Activated T-helper 17 cell treated with anti-CD3 and anti-CD28 coated beads, Interleukin-2, amount 50 U/mL, for 72 hours (primary cell): ENCODE measurements around the gene CARD11. TPM values are rescaled to one million over a fixed set of nuclear protein-coding genes. Genes with fewer than 3 reads are reported as not detected.

Experiments
- ATAC-seq: fragments of 150-1000 bp; cut with Tn5 transposase; replicated peaks from 2 replicates; pipeline ENCODE4 v1.10.0; 2021; ENCODE audit warnings: mild to moderate bottlenecking, moderate library complexity
- H3K27ac Mint-ChIP-seq: one replicate; pipeline ENCODE4 v1.8.0; 2022; ENCODE audit warnings: mixed read lengths
- H3K27me3 Mint-ChIP-seq: one replicate; pipeline ENCODE4 v1.8.0; 2022; ENCODE audit warnings: mixed read lengths
- H3K36me3 Mint-ChIP-seq: one replicate; pipeline ENCODE4 v1.8.0; 2022; ENCODE audit warnings: low read depth, mild to moderate bottlenecking, mixed read lengths
- H3K4me1 Mint-ChIP-seq: one replicate; pipeline ENCODE4 v1.8.0; 2022; ENCODE audit warnings: mixed read lengths
- H3K4me3 Mint-ChIP-seq: one replicate; pipeline ENCODE4 v1.8.0; 2022; ENCODE audit warnings: mild to moderate bottlenecking, mixed read lengths
- H3K9me3 Mint-ChIP-seq: one replicate; pipeline ENCODE4 v1.8.0; 2022; ENCODE audit warnings: mixed read lengths
- total RNA-seq, 2 donors: library from RNA; stranded (reverse); gene quantifications; one replicate each; pipeline ENCODE4 v1.2.3, GENCODE V29; 2022

CARD11 gene
- total RNA-seq, 2 donors from 2014 or later: 98.7 to 112 TPM

- Mint-ChIP-seq H3K9me3 (no peaks in the 10 kb centered on the region), H3K4me1 (peaks cover 5% of the 10 kb centered on the region), H3K36me3 (peaks cover 94% of the 10 kb centered on the region), H3K27ac (no peak overlapping the region), H3K4me3 (no peak overlapping the region), H3K27me3 (no peaks in the 10 kb centered on the region)
- no peak for ATAC-seq
Measured at GRCh38 chr7:2936301-2936700, 107.4 kb downstream of the CARD11 start.

DNA sequence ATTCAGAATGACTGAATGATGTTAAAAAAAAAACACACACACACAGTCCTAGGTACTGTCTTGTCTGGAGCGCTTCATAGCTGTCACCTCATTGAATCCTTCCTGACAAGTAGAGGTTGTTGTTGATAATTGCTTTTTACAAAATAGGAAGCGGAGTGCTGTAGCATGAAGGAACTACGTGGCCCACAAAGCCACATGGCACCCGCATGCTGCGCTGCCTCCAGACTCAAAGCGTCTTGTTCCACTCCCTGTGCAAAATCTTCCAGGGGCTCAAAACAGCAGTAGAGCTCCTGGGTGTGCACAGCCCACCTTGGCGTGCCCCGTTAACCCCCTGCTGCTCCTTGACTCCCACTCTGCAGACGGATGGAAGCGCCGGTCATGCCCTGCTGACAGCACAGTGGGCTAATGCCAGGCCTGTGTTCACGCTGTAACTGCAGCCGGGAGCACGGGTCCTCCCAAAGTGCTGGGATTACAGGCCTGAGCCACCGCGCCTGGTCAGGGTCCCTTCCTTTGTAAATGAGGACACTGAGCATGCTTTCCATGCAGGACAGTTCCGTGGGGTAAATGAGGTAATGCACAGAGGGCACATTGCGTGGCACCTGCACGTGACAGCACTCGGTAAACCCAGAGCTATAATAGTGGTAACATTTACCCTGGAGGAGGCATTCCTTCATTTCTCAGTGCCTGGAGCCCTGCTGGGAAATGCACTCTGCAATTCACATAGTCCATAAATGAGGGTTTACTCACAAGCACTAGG, 108.5 kb downstream of the CARD11 start:
- no peak overlapping the region for H3K4me3 Mint-ChIP-seq
- peaks cover 94% of the 10 kb centered on the region for H3K36me3 Mint-ChIP-seq
- ATAC-seq: no peak
- H3K9me3 Mint-ChIP-seq: no peaks in the 10 kb centered on the region
- peak overlapping the region; percentile 80 for H3K27ac Mint-ChIP-seq
- peaks cover 5% of the 10 kb centered on the region for H3K4me1 Mint-ChIP-seq
- H3K27me3 Mint-ChIP-seq: no peaks in the 10 kb centered on the region

- H3K27ac Mint-ChIP-seq: peak overlapping the region; percentile 80
- H3K4me1 Mint-ChIP-seq: peaks cover 5% of the 10 kb centered on the region
- H3K4me3 Mint-ChIP-seq: no peak overlapping the region
- peaks cover 94% of the 10 kb centered on the region for H3K36me3 Mint-ChIP-seq
- H3K27me3 Mint-ChIP-seq: no peaks in the 10 kb centered on the region
- peak; percentile 63 for ATAC-seq
- no peaks in the 10 kb centered on the region for H3K9me3 Mint-ChIP-seq
Measured at GRCh38 chr7:2934211-2934731, 109.4 kb downstream of the CARD11 start.

- Mint-ChIP-seq H3K27ac (no peak overlapping the region), H3K9me3 (no peaks in the 10 kb centered on the region), H3K27me3 (no peaks in the 10 kb centered on the region), H3K4me3 (no peak overlapping the region), H3K36me3 (peaks cover 96% of the 10 kb centered on the region), H3K4me1 (peaks cover 5% of the 10 kb centered on the region)
- ATAC-seq: no peak
Measured at GRCh38 chr7:2932402-2933251, 111.0 kb downstream of the CARD11 start.

- Mint-ChIP-seq H3K27ac (peak overlapping the region; percentile 76), H3K4me1 (peaks cover 10% of the 10 kb centered on the region), H3K9me3 (no peaks in the 10 kb centered on the region), H3K36me3 (peaks cover 95% of the 10 kb centered on the region), H3K4me3 (no peak overlapping the region), H3K27me3 (no peaks in the 10 kb centered on the region)
- no peak for ATAC-seq
Measured at GRCh38 chr7:2931034-2931415, 112.6 kb downstream of the CARD11 start.

- H3K9me3 Mint-ChIP-seq: no peaks in the 10 kb centered on the region
- H3K4me1 Mint-ChIP-seq: peaks cover 10% of the 10 kb centered on the region
- H3K36me3 Mint-ChIP-seq: peaks cover 99% of the 10 kb centered on the region
Measured at GRCh38 chr7:2930310-2931033, 113.2 kb downstream of the CARD11 start.

DNA sequence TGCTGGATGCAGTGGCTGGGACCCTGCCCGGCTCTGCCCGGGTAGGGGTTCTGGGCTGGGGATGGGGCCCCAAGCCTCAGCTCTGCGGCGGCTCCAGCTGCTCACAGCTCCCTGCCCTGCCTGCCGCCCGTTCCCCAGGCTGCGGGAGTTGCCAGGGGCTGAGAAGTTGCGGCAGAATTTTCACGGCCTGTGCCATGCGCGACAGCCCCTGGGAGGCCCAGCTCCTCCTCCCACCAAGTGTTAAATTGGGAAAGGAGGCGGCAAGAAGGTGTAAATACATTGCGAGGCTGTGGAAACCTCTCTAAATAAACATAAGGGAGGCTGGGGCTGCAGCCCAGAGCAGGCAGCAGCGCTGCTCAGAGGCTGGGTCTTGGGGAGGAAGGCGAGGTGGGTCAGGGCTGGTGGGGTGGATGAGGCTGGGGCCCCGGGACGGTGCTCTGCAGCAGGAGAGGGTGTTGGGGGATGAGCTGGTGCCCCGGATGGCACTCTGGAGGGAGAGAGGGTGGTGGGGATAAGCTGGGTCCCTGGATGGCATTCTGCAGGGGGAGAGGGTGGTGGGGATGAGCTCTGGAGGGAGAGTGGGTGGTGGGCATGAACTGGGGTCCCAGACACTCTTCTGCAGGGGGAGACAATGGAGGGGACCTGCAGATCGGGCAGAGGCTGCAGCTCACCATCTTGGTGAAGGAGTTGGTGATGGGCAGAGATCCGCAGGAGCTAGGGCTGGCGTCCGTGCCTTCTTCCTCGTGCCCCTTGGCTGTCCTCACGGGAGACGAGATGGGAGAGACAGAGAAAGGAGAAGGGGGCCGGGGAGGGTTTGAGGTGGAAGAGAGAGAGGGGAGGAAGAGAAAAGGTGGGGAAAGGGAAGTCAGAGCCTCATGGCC, 114.1 kb downstream of the CARD11 start:
- H3K4me1 Mint-ChIP-seq: peaks cover 10% of the 10 kb centered on the region
- H3K9me3 Mint-ChIP-seq: no peaks in the 10 kb centered on the region
- H3K4me3 Mint-ChIP-seq: no peak overlapping the region
- no peak for ATAC-seq
- H3K27me3 Mint-ChIP-seq: no peaks in the 10 kb centered on the region
- peak overlapping the region; percentile 63 for H3K27ac Mint-ChIP-seq
- peaks cover 95% of the 10 kb centered on the region for H3K36me3 Mint-ChIP-seq

More at GRCh38 chr7:2930310-2931033, 113.2 kb downstream of the CARD11 start:
- ATAC-seq: no peak
- H3K4me3 Mint-ChIP-seq: no peak overlapping the region
- H3K27me3 Mint-ChIP-seq: no peaks in the 10 kb centered on the region
- H3K27ac Mint-ChIP-seq: peak overlapping the region; percentile 76

DNA sequence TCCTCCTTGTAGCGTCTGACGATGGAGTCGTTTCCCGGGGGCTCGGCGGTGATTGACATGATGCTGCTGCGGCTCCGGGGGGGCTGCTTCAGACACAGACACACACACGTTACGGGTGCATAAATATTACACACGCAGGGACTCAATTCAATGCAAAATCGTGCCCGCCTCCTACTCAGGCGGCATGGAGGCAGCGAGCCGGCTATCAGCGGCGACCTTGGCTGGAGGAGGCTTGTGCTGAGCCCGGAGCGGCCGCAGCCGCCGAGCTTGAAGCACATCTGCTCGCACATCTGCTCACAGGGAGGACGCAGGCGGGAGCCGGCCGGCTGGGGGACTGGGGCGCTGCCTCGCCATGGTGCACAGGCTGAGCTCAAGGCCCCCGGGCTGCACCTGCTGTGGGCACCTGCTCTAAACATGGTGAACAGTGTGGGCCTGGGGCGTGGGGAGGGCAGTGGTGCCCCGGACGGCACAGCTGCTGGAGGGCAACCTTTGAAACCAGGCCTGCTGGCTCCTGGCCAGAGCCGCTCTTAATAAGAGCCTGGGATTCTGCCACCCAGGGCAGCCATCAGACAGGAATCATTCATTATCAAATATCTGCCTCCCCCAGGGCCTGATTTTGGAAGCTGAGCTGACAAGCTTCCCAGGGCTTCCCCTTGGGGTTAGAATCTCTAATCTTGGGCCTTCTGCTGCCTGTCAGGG, 114.9 kb downstream of the CARD11 start:
- H3K27me3 Mint-ChIP-seq: no peaks in the 10 kb centered on the region
- peaks cover 7% of the 10 kb centered on the region for H3K4me1 Mint-ChIP-seq
- H3K9me3 Mint-ChIP-seq: no peaks in the 10 kb centered on the region
- H3K27ac Mint-ChIP-seq: no peak overlapping the region
- ATAC-seq: no peak
- peaks cover 93% of the 10 kb centered on the region for H3K36me3 Mint-ChIP-seq
- no peak overlapping the region for H3K4me3 Mint-ChIP-seq

GRCh38 chr7:2928256-2928612, 115.4 kb downstream of the CARD11 start:
- no peak for ATAC-seq
- H3K36me3 Mint-ChIP-seq: peaks cover 93% of the 10 kb centered on the region
- H3K27ac Mint-ChIP-seq: no peak overlapping the region
- no peaks in the 10 kb centered on the region for H3K9me3 Mint-ChIP-seq
- H3K27me3 Mint-ChIP-seq: no peaks in the 10 kb centered on the region
- H3K4me1 Mint-ChIP-seq: peaks cover 5% of the 10 kb centered on the region
- H3K4me3 Mint-ChIP-seq: no peak overlapping the region

GRCh38 chr7:2927592-2927991, 116.1 kb downstream of the CARD11 start:
- no peaks in the 10 kb centered on the region for H3K9me3 Mint-ChIP-seq

GRCh38 chr7:2926896-2927405, 116.7 kb downstream of the CARD11 start:
- Mint-ChIP-seq H3K27ac (peak overlapping the region; percentile 81), H3K9me3 (no peaks in the 10 kb centered on the region)

More at GRCh38 chr7:2927592-2927991, 116.1 kb downstream of the CARD11 start:
- Mint-ChIP-seq H3K27me3 (no peaks in the 10 kb centered on the region), H3K4me1 (peaks cover 5% of the 10 kb centered on the region), H3K4me3 (no peak overlapping the region), H3K36me3 (peaks cover 93% of the 10 kb centered on the region), H3K27ac (no peak overlapping the region)
- no peak for ATAC-seq

DNA sequence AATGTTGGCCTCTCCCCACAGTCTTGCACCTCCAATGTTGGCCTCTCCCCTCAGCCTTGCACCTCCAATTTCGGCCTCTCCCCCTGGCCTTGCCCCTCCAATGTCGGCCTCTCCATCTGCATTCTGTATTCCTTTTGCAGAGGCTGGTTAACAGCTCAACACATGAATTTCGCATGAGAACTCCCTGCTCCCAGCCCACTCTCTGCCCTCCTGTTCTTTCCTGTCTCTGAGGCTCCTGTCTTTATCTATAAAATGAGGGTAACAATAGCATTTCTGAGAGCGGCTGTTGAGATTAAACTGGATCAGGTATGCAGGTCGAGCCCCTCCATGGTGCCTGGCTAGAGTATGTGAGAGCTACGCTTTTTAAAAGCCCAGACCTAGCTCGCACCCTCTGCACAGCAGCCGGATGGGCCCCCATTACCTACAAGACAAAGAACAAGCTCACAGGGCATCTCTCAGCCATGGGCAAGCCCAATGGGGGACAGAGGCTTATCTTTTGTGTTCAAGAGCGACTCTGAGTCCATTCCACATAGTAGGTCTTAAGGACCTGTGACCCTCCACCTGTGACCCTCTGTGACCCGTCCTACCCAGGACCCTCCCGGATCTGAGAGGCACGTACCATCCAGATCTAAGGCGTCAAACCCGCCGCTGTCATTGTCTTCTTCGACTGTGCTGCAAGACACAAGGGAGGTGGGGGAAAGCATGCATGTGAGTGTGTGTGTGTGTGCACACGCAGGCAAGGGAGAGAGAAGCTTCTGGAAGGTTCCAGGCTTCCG, 117.4 kb downstream of the CARD11 start:
- no peak overlapping the region for H3K4me3 Mint-ChIP-seq
- H3K36me3 Mint-ChIP-seq: peaks cover 93% of the 10 kb centered on the region
- no peaks in the 10 kb centered on the region for H3K27me3 Mint-ChIP-seq
- peak overlapping the region; percentile 81 for H3K27ac Mint-ChIP-seq
- H3K9me3 Mint-ChIP-seq: no peaks in the 10 kb centered on the region
- peaks cover 5% of the 10 kb centered on the region for H3K4me1 Mint-ChIP-seq
- no peak for ATAC-seq

More at GRCh38 chr7:2926896-2927405, 116.7 kb downstream of the CARD11 start:
- Mint-ChIP-seq H3K27me3 (no peaks in the 10 kb centered on the region), H3K4me1 (peaks cover 5% of the 10 kb centered on the region), H3K36me3 (peaks cover 93% of the 10 kb centered on the region), H3K4me3 (no peak overlapping the region)
- no peak for ATAC-seq
